Measurements from ENCODE around the gene CRBN.
A peak's percentile ranks its signal among the peaks of the same experiment; 100 is the strongest.

CRBN gene

GRCh38 chr3:3189961-3190360 lies 10.5 kb upstream of the CRBN start:
- TF ChIP-seq, protein P1, sequence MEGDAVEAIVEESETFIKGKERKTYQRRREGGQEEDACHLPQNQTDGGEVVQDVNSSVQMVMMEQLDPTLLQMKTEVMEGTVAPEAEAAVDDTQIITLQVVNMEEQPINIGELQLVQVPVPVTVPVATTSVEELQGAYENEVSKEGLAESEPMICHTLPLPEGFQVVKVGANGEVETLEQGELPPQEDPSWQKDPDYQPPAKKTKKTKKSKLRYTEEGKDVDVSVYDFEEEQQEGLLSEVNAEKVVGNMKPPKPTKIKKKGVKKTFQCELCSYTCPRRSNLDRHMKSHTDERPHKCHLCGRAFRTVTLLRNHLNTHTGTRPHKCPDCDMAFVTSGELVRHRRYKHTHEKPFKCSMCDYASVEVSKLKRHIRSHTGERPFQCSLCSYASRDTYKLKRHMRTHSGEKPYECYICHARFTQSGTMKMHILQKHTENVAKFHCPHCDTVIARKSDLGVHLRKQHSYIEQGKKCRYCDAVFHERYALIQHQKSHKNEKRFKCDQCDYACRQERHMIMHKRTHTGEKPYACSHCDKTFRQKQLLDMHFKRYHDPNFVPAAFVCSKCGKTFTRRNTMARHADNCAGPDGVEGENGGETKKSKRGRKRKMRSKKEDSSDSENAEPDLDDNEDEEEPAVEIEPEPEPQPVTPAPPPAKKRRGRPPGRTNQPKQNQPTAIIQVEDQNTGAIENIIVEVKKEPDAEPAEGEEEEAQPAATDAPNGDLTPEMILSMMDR (IDR thresholded peaks at IDR 0.05): no peak
- TF ChIP-seq ZFX (IDR thresholded peaks at IDR 0.05; ENCODE audit: borderline replicate concordance): no peak
- no peak overlapping the region for H3K27ac ChIP-seq

DNA sequence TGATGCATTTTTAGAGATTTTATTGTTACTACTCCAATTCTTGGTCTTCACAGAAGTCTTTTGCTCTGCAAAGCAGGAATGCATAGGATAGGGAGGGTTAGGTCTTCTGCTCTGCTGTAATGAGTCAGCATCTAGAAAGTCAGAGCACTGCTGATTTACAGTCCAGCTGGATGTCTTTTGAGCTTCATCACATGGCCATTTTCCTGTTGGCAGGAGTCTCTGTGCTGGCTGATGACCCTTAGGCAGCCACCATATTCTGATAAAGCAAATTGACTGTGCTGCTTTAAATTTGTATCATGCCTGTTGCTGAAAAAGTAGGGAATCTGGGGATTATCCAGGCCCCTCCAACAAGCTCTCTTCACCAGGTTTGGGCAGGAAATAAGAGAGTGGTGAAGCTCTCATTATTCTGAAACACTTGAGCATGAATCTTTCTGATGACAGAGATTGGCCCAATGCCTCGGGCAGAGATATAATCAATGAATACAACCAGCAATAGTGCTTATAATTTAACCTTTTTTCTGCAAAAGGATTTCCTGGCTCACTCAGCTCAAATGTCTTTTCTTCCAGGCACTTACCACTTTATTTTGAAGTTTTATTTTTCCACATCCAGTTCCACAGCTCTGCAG lies 9.7 kb upstream of the CRBN start:
- H3K27ac ChIP-seq: no peak overlapping the region
- TF ChIP-seq, protein P1 (IDR thresholded peaks at IDR 0.05): no peak
- TF ChIP-seq ZFX (IDR thresholded peaks at IDR 0.05; ENCODE audit: borderline replicate concordance): no peak

GRCh38 chr3:3184876-3185275 lies 5.4 kb upstream of the CRBN start:
- no peak for TF ChIP-seq ZFX (IDR thresholded peaks at IDR 0.05; ENCODE audit: borderline replicate concordance)
- TF ChIP-seq, protein P1 (IDR thresholded peaks at IDR 0.05): no peak
- no peak overlapping the region for H3K27ac ChIP-seq

- H3K27ac ChIP-seq: no peak overlapping the region
- TF ChIP-seq, protein P1 (IDR thresholded peaks at IDR 0.05): no peak
- TF ChIP-seq ZFX (IDR thresholded peaks at IDR 0.05; ENCODE audit: borderline replicate concordance): no peak
Measured at GRCh38 chr3:3180456-3180855, 965 bp upstream of the CRBN start.

DNA sequence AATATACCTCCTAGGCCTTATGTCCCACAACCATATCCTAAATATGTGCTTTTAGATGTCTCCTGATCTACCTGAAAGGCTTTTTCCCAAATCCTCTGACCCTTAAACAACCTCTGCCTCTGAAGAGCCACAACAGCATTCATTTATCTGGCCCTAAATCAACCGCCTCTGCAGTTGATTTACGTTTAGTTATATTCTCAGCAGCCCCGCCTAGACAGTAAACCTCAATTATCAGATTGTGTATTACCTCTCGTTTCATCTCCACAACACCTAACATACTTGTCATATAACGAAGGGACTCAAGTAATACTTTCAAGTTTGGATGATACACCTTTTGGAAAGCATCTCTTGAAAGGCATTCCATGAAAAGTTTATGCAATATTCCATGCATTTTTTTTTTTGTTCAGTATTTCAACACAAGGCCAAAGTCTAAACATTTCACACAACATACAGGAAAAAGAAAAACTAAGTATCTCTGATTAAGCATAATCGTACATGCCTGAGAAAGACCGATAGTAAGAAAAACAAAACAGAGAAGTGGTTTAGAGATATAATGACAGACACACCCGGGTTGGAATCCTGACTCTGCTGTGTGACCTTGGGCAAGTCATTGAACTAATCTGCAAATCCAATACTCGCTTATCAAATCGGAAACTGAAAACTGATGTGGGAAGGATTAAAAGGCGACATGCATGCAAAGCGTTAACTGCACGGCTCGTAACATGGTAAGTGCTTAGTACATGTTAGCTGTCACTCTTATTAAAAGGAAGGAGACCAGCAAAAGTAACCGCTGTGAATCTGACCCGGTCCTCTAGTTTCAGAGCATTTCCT lies 778 bp downstream of the CRBN start:
- peak overlapping the region; percentile 44; the same call in 1 of the 2 replicates for H3K27ac ChIP-seq
- no peak for TF ChIP-seq ZFX (IDR thresholded peaks at IDR 0.05; ENCODE audit: borderline replicate concordance)
- TF ChIP-seq, protein P1 (IDR thresholded peaks at IDR 0.05): no peak

DNA sequence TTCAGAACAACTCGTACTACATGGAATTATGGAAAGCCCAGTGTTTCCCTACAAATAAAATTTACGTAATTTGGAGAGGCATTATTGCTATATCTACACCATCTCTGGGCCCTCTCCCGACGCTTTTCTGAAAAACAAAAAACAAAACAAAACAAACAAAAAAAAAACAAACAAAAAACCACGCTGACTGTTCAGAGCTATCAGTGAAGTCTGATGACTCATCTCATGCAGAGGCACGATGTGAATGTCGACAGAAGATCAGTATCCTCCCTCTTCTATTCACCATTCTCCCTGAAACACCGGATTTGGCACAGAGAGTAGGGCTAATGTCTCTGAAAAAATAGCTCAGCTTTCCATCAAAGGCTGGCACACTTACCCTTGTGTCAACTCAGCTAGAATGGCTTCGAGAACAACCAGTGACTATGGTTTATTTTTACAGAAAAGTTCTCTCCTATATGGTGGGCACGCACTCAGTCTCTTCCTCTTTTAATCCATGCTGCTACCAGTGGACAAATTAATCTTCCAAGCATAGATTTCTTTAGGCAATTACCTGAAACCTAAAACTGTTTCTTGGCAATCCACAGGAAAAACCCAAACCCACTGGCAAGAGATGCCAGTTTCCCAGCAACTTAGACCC lies 1.5 kb downstream of the CRBN start:
- no peak for TF ChIP-seq ZFX (IDR thresholded peaks at IDR 0.05; ENCODE audit: borderline replicate concordance)
- TF ChIP-seq, protein P1 (IDR thresholded peaks at IDR 0.05): no peak
- no peak overlapping the region for H3K27ac ChIP-seq
